AG09309 (cell line): ENCODE results near the gene CHEK1.

Experiments
- DNase-seq: peaks from one replicate; pipeline ENCODE4 v3.0.0-alpha.2; 2010; ENCODE audit warnings: low read depth
- H3K4me3 ChIP-seq: 2 replicates; pipeline ENCODE4 v1.5.1; 2011; ENCODE audit warnings: mild to moderate bottlenecking, low read depth, low read length, moderate library complexity; ENCODE audit not compliant: control insufficient read depth
- TF ChIP-seq, protein P1 (sequence below): IDR thresholded peaks from 2 replicates; pipeline ENCODE4 v1.5.1; 2011; ENCODE audit warnings: mild to moderate bottlenecking, low read depth, low read length, inconsistent platforms; ENCODE audit not compliant: insufficient read depth, control insufficient read depth; ENCODE audit errors: missing control alignments

CHEK1 gene

GRCh38 chr11:125645871-125646270 lies 20.9 kb downstream of the CHEK1 start:
- TF ChIP-seq, protein P1, sequence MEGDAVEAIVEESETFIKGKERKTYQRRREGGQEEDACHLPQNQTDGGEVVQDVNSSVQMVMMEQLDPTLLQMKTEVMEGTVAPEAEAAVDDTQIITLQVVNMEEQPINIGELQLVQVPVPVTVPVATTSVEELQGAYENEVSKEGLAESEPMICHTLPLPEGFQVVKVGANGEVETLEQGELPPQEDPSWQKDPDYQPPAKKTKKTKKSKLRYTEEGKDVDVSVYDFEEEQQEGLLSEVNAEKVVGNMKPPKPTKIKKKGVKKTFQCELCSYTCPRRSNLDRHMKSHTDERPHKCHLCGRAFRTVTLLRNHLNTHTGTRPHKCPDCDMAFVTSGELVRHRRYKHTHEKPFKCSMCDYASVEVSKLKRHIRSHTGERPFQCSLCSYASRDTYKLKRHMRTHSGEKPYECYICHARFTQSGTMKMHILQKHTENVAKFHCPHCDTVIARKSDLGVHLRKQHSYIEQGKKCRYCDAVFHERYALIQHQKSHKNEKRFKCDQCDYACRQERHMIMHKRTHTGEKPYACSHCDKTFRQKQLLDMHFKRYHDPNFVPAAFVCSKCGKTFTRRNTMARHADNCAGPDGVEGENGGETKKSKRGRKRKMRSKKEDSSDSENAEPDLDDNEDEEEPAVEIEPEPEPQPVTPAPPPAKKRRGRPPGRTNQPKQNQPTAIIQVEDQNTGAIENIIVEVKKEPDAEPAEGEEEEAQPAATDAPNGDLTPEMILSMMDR: no peak

DNA sequence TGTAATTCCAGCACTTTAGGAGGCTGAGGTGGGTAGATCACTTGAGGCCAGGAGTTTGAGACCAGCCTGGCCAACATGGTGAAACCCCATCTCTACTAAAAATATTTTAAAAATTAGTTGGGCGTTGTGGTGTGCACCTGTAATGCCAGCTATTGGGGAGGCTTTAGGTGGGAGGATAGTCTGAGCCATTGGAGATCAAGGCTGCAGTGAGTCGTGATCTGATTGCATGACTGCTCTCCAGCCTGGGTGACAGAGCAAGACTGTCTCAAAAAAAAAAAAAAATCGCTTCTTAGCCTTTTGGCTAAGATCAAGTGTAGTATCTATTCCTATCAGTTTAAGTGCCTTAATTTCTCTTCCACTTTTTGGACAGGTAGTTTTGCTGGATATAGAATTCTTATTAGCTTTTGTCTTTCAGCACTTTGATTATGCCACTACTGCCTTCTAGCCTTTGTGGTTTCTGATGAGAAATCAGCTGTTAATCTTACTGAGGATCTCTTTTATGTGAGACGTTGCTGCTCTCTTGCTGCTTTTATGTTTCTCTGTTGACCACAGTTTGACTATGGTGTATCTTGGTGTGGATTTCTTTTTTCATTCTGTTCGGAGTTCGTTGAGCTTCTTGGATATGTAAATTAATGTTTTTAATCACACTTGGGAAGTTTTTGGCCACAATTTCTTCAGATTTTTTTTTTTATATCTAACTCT lies 24.7 kb downstream of the CHEK1 start:
- TF ChIP-seq, protein P1: no peak
- no peak for DNase-seq
- H3K4me3 ChIP-seq: no peak overlapping the region

More at GRCh38 chr11:125645871-125646270, 20.9 kb downstream of the CHEK1 start:
- H3K4me3 ChIP-seq: no peak overlapping the region
- DNase-seq: no peak

- TF ChIP-seq, protein P1: no peak
- DNase-seq: no peak
- no peak overlapping the region for H3K4me3 ChIP-seq
Observed at GRCh38 chr11:125662689-125663088, 37.7 kb downstream of the CHEK1 start.

GRCh38 chr11:125663910-125664309 lies 38.9 kb downstream of the CHEK1 start:
- H3K4me3 ChIP-seq: no peak overlapping the region
- DNase-seq: no peak
- TF ChIP-seq, protein P1: no peak

GRCh38 chr11:125667151-125667550 lies 42.2 kb downstream of the CHEK1 start:
- H3K4me3 ChIP-seq: no peak overlapping the region
- no peak for DNase-seq
- TF ChIP-seq, protein P1: no peak

GRCh38 chr11:125670172-125670571 lies 45.2 kb downstream of the CHEK1 start:
- H3K4me3 ChIP-seq: no peak overlapping the region
- TF ChIP-seq, protein P1: no peak
- no peak for DNase-seq
